ENCODE results near the gene AFTPH.

AFTPH gene

DNA sequence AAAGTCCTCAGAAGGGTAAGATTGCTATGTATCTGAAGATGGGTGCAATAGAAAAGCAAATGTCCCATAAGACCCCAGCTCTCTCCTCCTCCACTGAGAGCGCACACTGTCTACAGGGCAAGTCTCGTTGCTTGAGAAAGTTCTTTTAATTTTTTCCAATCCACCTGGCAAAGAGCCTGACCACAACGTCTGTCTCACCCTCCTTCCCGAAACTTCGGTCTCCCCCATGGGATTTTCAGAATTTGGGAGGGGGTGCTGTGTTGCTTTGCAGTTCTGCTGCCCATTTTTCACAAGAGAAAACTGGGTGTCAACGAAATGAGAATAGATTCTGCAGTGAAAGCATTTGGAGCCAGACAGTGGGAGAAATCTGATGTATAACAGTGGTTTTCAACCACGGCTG, 89.1 kb downstream of the AFTPH start:
- no peak overlapping the region for H3K27ac ChIP-seq
- no peak for TF ChIP-seq ZFX (IDR thresholded peaks at IDR 0.05)
- TF ChIP-seq, protein P1, sequence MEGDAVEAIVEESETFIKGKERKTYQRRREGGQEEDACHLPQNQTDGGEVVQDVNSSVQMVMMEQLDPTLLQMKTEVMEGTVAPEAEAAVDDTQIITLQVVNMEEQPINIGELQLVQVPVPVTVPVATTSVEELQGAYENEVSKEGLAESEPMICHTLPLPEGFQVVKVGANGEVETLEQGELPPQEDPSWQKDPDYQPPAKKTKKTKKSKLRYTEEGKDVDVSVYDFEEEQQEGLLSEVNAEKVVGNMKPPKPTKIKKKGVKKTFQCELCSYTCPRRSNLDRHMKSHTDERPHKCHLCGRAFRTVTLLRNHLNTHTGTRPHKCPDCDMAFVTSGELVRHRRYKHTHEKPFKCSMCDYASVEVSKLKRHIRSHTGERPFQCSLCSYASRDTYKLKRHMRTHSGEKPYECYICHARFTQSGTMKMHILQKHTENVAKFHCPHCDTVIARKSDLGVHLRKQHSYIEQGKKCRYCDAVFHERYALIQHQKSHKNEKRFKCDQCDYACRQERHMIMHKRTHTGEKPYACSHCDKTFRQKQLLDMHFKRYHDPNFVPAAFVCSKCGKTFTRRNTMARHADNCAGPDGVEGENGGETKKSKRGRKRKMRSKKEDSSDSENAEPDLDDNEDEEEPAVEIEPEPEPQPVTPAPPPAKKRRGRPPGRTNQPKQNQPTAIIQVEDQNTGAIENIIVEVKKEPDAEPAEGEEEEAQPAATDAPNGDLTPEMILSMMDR (conservative IDR thresholded peaks at IDR 0.05), result no peak

DNA sequence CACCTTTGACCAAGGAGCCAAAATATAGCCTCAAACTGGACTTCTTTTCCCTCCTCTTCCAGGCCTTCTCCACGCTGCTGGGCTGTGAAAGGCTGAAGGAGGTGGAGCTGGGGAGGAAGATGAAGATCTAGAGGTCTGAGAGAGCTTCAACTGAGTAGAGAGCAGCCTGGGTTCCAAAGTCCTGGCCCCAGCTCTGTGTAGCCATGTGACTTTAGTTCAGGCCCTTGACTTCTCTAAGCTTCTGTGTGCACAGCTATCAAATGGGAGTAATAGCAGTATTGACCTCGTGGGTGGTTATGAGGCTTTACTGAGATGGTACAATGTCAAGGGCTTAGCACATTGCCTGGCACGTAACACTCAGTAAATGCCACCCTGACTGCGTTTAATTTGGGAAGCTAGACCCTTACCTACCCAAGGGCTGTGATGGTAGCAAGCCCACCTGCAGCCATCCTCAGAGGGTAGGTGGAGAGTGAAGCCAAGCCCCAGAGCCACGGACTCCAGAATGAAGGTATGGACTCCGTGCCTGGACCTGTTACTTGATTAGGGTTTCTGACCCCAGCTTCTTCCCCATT, 91.2 kb downstream of the AFTPH start:
- no peak overlapping the region for H3K27ac ChIP-seq
- no peak for TF ChIP-seq ZFX (IDR thresholded peaks at IDR 0.05)
- TF ChIP-seq, protein P1 (conservative IDR thresholded peaks at IDR 0.05), result no peak

- no peak overlapping the region for H3K27ac ChIP-seq
- TF ChIP-seq, protein P1 (conservative IDR thresholded peaks at IDR 0.05), result no peak
- TF ChIP-seq ZFX (IDR thresholded peaks at IDR 0.05), result no peak
Observed at GRCh38 chr2:64615844-64616536, 91.9 kb downstream of the AFTPH start.

GRCh38 chr2:64617631-64618151, 93.6 kb downstream of the AFTPH start:
- H3K27ac ChIP-seq, result no peak overlapping the region
- no peak for TF ChIP-seq ZFX (IDR thresholded peaks at IDR 0.05)
- TF ChIP-seq, protein P1 (conservative IDR thresholded peaks at IDR 0.05), result no peak

DNA sequence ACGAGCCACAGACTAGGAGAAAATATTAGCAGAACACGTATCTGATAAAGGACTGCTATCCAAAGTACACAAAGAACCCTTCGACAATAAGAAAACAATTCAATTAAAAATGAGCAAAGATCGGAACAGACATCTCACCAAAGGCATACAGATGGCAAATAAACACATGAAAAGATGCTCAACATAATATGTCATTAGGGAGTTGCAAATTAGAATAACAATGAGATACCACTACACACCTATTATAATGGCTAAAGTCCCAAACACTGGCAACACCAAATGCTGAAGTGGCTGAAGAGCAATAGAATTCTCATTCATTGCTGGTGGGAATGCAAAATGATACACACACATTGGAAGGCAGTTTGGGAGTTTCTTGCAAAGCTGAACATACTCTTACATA, 96.5 kb downstream of the AFTPH start:
- TF ChIP-seq, protein P1 (conservative IDR thresholded peaks at IDR 0.05), result no peak
- no peak for TF ChIP-seq ZFX (IDR thresholded peaks at IDR 0.05)
- no peak overlapping the region for H3K27ac ChIP-seq

DNA sequence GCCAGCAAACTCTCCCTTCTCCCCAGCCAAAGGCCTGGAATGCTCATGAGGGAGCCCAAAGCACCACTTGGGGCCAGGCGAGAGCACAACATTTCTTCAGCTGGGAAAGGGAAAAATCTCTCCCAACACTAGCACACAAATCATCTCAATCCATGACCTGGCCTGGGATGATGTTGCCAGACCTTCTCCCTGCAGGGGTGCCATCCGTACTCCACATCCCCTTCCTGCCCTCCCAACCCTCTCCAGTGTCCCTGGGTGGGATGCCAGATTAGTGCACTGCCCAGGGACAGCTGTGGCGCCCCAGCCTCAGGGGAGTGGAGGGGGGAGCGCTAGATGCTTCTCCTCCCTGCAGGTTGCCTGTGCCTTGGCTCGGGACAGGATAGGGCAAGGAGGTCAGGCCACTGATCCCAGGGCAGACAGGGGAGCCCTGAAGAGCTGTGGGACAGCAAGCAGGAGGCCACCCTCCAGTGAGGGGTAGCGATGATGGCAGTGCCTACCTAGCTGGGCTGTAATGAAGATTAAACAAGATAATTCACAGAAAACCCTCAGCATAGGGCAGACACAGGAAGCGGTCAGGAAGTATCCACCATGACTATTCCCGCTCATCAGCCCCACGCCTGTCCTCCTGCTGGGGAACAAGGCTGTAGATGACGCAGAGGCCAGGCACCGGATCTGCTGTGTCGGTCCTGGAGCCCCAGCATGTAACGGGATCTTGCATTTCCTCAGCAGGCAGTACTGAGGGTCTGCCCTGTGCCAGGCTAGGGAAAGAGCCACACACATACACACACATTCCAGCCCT, 98.5 kb downstream of the AFTPH start:
- no peak overlapping the region for H3K27ac ChIP-seq
- no peak for TF ChIP-seq ZFX (IDR thresholded peaks at IDR 0.05)
- TF ChIP-seq, protein P1 (conservative IDR thresholded peaks at IDR 0.05), result no peak

Data from C4-2B (cell line).